C4-2B (cell line): ENCODE results near the gene ADH7.

Experiments
- ZFX ChIP-seq: fragments of 450-650 bp; IDR thresholded peaks from 2 replicates; pipeline ENCODE4 v1.6.1; 2017
- TF ChIP-seq, protein P1 (sequence below): fragments of 450-650 bp; conservative IDR thresholded peaks from 2 replicates; pipeline ENCODE4 v1.5.1; 2017; ENCODE audit warnings: mild to moderate bottlenecking

DNA sequence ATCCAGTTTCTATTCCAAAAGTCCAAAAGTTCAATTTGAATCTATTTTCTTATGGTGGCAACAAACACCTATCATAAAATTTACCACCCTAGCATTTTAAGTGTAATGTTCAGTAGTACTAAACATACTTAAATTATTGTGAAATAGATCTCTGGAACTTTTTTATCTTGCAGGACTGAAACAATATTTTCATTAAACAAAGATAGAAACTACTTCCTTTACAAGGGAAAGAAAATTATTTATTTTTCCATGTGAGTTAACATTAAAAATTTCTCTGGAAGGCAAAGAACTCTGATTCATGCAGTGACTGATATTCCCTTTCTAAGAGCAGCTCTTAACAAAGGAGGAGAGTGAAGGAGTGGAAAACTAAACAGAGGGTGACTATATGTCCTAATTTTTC, 40.2 kb downstream of the ADH7 start:
- TF ChIP-seq, protein P1, sequence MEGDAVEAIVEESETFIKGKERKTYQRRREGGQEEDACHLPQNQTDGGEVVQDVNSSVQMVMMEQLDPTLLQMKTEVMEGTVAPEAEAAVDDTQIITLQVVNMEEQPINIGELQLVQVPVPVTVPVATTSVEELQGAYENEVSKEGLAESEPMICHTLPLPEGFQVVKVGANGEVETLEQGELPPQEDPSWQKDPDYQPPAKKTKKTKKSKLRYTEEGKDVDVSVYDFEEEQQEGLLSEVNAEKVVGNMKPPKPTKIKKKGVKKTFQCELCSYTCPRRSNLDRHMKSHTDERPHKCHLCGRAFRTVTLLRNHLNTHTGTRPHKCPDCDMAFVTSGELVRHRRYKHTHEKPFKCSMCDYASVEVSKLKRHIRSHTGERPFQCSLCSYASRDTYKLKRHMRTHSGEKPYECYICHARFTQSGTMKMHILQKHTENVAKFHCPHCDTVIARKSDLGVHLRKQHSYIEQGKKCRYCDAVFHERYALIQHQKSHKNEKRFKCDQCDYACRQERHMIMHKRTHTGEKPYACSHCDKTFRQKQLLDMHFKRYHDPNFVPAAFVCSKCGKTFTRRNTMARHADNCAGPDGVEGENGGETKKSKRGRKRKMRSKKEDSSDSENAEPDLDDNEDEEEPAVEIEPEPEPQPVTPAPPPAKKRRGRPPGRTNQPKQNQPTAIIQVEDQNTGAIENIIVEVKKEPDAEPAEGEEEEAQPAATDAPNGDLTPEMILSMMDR = no peak
- no peak for TF ChIP-seq ZFX
